ENCODE results near the gene CD63.
"Not testable (repeated sequence)": the region's sequence is repeated elsewhere in the genome, so short reads cannot be mapped to it uniquely, and the experiment has no call there.

Gene CD63, protein sequence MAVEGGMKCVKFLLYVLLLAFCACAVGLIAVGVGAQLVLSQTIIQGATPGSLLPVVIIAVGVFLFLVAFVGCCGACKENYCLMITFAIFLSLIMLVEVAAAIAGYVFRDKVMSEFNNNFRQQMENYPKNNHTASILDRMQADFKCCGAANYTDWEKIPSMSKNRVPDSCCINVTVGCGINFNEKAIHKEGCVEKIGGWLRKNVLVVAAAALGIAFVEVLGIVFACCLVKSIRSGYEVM

DNA sequence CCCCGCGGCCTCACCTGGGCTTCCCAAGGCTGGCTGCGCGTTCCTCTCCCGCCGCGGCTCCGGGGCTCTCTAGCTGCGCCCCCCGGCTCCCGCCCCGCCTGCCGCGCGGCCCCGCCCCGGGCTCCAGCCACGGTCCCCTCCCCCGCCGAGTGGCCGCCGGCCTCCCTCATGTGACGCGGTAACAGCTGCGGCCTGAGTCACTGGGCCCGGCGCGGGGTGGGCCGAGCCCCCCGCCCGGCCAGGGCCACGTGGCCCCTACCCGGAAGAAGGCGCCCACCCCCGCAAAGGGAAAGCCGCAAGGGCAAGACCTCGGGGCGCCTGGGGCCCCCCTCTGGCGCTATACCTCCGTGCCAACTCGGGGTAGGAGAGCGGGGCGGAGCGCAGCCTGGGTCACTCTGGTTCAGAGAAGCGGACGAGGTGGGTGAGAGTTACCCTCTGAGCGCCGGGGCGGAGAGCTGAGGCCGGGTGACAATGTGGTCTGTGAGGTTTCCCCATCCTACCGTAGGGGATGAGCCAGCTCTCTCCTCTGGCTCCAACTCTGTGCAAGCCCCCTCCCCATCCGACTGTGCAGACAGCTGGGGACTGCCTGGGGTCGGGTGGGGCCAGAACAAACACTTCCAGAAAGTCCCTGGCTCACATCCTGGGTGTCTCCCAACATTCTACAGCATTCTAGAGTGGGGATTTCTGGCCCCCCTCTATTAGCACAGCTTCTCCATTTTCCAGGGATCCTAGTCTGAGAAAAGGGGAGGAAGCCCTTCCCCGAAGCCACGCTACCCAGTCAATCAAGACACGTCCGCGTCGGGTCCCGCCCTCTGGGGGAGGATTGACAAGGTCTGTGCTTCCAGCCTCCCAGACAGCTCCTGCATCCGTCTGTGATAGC is at the start of gene CD63:
TSS of gene CD63 (minus strand) at position 71 of the 880 bp plus-strand sequence. CDS start 668 bp downstream, outside the sequence.
- Mint-ChIP-seq H3K27me3 (no peaks in the 10 kb centered on the region), H3K4me3 (peak within 1 kb of the TSS; percentile 89 to 95), H3K9me3 (no peaks in the 10 kb centered on the region), H3K27ac (peak within 1 kb of the TSS; percentile 83 to 93), H3K4me1 (peaks cover 65% of the 10 kb centered on the region)
- peak; percentile 76 to 87 for DNase-seq
- peak; percentile 83 for ATAC-seq

DNA sequence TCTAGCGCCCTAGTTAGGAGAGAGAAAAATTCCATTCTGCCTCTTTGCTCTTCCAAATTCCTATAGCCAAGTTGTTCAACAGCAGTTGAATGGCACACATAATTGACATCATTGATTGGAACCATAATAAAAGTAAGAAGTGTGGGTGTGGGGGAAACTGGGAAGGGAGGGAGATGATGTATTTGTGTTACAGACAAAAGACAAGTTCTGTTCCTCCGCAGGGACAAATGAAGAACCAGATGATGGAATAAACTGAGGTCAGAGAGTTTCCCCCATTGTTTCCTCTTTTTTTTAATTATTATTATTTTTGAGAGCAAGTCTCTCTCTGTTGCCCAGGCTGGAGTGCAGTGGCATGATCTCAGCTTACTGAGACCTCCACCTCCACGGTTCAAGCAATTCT is 49.0 kb upstream of the CD63 start:
- Mint-ChIP-seq H3K4me3 (no peak overlapping the region), H3K4me1 (peaks cover 18% of the 10 kb centered on the region)
- no peak for ATAC-seq

GRCh38 chr12:55771736-55772135 is 42.9 kb upstream of the CD63 start:
- Mint-ChIP-seq H3K27me3 (no peaks in the 10 kb centered on the region), H3K27ac (no peak overlapping the region), H3K4me1 (no peaks in the 10 kb centered on the region), H3K9me3 (no peaks in the 10 kb centered on the region), H3K4me3 (no peak overlapping the region)
- DNase-seq (no peak), ATAC-seq (no peak)

More for the DNA sequence above, 49.0 kb upstream of the CD63 start:
- DNase-seq: no peak
- H3K9me3 Mint-ChIP-seq: no peaks in the 10 kb centered on the region
- H3K27me3 Mint-ChIP-seq: no peaks in the 10 kb centered on the region
- no peak overlapping the region for H3K27ac Mint-ChIP-seq

DNA sequence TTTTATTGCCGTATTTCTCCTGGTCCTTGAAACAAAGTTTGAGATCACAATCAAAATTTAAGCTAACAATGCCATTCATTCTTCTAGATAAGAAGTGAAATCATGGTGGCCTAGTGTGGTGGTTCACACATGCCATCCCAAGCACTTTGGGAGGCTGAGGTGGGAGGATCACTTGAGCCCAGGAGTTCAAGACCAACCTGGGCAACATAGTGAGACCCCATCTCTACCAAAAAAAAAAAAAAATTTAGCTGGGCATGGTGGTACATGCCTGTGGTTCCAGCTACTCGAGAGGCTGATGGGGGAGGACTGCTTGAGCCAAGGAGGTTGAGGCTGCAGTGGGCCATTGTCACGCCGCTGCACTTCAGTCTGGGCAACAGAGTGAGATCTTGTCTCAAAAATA is 38.3 kb upstream of the CD63 start:
- ATAC-seq (no peak), DNase-seq (no peak)
- Mint-ChIP-seq H3K4me3 (no peak overlapping the region), H3K27ac (no peak overlapping the region), H3K27me3 (no peaks in the 10 kb centered on the region), H3K4me1 (no peaks in the 10 kb centered on the region), H3K9me3 (no peaks in the 10 kb centered on the region)

GRCh38 chr12:55765736-55766290 is 37.0 kb upstream of the CD63 start:
- H3K9me3 Mint-ChIP-seq: no peaks in the 10 kb centered on the region
- no peak overlapping the region for H3K4me3 Mint-ChIP-seq
- peak overlapping the region in 1 of 2 donors; percentile 23 for H3K27ac Mint-ChIP-seq
- ATAC-seq (no peak), DNase-seq (no peak)
- no peaks in the 10 kb centered on the region for H3K4me1 Mint-ChIP-seq
- no peaks in the 10 kb centered on the region for H3K27me3 Mint-ChIP-seq

DNA sequence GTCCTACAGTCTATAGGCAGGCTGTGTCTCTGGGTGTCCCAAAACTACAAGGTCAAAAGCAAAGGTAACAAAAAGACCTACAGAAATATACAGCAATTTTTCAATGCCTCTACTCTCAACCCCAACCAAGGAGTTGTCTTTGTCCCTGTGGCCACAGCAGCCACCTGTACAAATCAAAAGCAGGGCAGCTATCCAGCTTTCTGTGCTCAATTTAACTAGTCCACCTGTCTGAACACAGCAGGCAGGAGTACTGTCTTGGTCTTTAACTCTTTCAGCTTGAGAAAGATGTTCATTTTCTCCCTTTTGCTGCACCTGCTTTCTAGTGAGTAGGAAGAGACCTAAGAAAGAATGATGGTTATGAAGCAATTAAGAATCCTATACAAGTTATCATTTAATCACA is 33.8 kb upstream of the CD63 start:
- ATAC-seq: no peak
- Mint-ChIP-seq H3K4me3 (no peak overlapping the region), H3K4me1 (no peaks in the 10 kb centered on the region), H3K27ac (no peak overlapping the region), H3K9me3 (no peaks in the 10 kb centered on the region), H3K27me3 (no peaks in the 10 kb centered on the region)
- no peak for DNase-seq

GRCh38 chr12:55760663-55761062 is 31.9 kb upstream of the CD63 start:
- no peaks in the 10 kb centered on the region for H3K27me3 Mint-ChIP-seq
- no peak overlapping the region for H3K27ac Mint-ChIP-seq
- DNase-seq (no peak), ATAC-seq (peak; percentile 73)
- H3K4me3 Mint-ChIP-seq: no peak overlapping the region
- H3K4me1 Mint-ChIP-seq: no peaks in the 10 kb centered on the region
- H3K9me3 Mint-ChIP-seq: no peaks in the 10 kb centered on the region

DNA sequence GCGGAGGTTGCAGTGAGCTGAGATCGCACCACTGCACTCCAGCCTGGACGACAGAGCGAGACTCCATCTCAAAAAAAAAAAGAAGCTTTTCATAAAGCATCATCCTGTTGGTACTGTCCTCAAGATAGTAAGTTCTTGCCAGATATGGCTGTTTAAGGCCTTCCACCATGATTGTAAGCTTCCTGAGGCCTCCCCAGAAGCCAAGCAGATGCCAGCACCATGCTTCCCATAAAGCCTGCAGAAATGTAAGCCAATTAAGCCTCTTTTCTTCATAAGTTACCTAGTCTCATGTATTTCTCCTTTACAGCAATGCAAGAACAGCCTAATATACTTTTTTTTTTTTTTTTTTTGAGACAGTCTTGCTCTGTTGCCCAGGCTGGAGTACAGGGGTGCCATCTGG is 29.8 kb upstream of the CD63 start:
- H3K4me1 Mint-ChIP-seq: not testable (repeated sequence)

GRCh38 chr12:55757701-55758100 is 28.9 kb upstream of the CD63 start:
- Mint-ChIP-seq H3K4me1 (no peaks in the 10 kb centered on the region), H3K27ac (peak overlapping the region in 1 of 2 donors; percentile 55), H3K4me3 (no peak overlapping the region), H3K27me3 (no peaks in the 10 kb centered on the region), H3K9me3 (no peaks in the 10 kb centered on the region)
- DNase-seq (no peak), ATAC-seq (no peak)

More for the DNA sequence above, 29.8 kb upstream of the CD63 start:
- ATAC-seq, H3K4me3 Mint-ChIP-seq, H3K9me3 Mint-ChIP-seq, DNase-seq, H3K27me3 Mint-ChIP-seq, H3K27ac Mint-ChIP-seq: not testable (repeated sequence)

- H3K9me3 Mint-ChIP-seq: no peaks in the 10 kb centered on the region
- no peak overlapping the region for H3K27ac Mint-ChIP-seq
- H3K4me1 Mint-ChIP-seq: peaks cover 7% of the 10 kb centered on the region
- no peak for ATAC-seq
- no peak for DNase-seq
- H3K27me3 Mint-ChIP-seq: no peaks in the 10 kb centered on the region
- H3K4me3 Mint-ChIP-seq: no peak overlapping the region
Observed at GRCh38 chr12:55755246-55755645, 26.4 kb upstream of the CD63 start.

DNA sequence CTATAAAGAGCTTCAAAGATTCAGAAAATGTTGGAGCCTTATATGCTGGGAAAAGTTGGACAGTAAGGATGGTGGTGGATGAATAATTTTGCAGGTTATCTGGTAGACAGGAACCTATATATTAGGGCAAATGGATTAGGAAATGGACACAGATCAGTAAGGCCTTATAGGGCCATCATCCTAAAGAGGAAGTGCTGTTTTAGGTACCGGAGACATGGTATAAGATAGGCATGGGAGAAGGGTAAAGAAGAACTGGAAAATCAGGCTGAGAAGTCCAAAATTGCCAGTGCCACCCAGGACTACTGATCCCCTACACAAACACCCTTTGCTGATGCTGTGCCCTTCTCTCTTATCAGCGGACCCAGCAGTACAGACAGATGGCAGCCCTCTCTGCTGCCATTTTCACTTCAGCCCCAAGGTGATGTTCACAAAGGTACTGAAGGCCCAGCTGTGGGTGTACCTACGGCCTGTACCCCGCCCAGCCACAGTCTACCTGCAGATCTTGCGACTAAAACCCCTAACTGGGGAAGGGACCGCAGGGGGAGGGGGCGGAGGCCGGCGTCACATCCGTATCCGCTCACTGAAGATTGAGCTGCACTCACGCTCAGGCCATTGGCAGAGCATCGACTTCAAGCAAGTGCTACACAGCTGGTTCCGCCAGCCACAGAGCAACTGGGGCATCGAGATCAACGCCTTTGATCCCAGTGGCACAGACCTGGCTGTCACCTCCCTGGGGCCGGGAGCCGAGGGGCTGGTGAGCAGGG is 19.6 kb upstream of the CD63 start:
- no peak for DNase-seq
- H3K27me3 Mint-ChIP-seq: no peaks in the 10 kb centered on the region
- ATAC-seq: no peak
- peaks cover 34% of the 10 kb centered on the region for H3K4me1 Mint-ChIP-seq
- H3K4me3 Mint-ChIP-seq: no peak overlapping the region
- no peaks in the 10 kb centered on the region for H3K9me3 Mint-ChIP-seq
- H3K27ac Mint-ChIP-seq: no peak overlapping the region

DNA sequence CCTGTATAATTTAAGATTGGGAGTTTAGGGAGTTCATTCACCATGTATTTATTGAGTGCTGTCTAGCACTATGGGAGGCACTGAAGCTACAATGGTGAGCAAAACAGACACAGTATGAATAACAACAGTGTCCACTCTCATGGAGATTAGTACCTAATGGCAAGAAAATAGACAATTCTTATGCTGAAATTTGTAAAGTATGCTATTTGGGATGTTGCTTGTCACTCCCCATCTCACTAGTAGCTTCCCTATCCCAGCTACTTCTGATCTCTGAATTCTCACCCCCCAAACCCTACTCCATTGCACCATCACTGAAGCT is 18.1 kb upstream of the CD63 start:
- Mint-ChIP-seq H3K4me3 (no peak overlapping the region), H3K9me3 (no peaks in the 10 kb centered on the region), H3K27me3 (no peaks in the 10 kb centered on the region), H3K27ac (no peak overlapping the region), H3K4me1 (peaks cover 45% of the 10 kb centered on the region)
- DNase-seq (no peak), ATAC-seq (no peak)

GRCh38 chr12:55746174-55746912 is 17.5 kb upstream of the CD63 start:
- H3K4me1 Mint-ChIP-seq: peaks cover 48% of the 10 kb centered on the region
- H3K4me3 Mint-ChIP-seq: no peak overlapping the region
- peak overlapping the region in 1 of 2 donors; percentile 8 for H3K27ac Mint-ChIP-seq
- no peaks in the 10 kb centered on the region for H3K9me3 Mint-ChIP-seq
- DNase-seq (no peak), ATAC-seq (no peak)
- H3K27me3 Mint-ChIP-seq: no peaks in the 10 kb centered on the region

GRCh38 chr12:55745361-55746173 is 16.8 kb upstream of the CD63 start:
- ATAC-seq (no peak), DNase-seq (no peak)
- Mint-ChIP-seq H3K9me3 (no peaks in the 10 kb centered on the region), H3K4me3 (peak overlapping the region in 1 of 2 donors; percentile 16), H3K4me1 (peaks cover 48% of the 10 kb centered on the region), H3K27ac (no peak overlapping the region), H3K27me3 (no peaks in the 10 kb centered on the region)
